HepG2 (cell line): ENCODE measurements around the gene HK2. TPM values are rescaled to one million over a fixed set of nuclear protein-coding genes. Genes with fewer than 3 reads are reported as not detected.

ENCODE experiments used
- ARNTL ChIP-seq: sonication (generic); formaldehyde crosslinking; IDR thresholded peaks from 2 replicates; pipeline ENCODE4 v1.4.0; 2020; ENCODE audit warnings: mild to moderate bottlenecking, missing genetic modification reagents
- KIAA2018 ChIP-seq: sonication (generic); formaldehyde crosslinking; IDR thresholded peaks from 2 replicates; pipeline ENCODE4 v1.5.0; 2020; ENCODE audit warnings: mild to moderate bottlenecking, missing genetic modification reagents, borderline replicate concordance
- SAP130 ChIP-seq: IDR thresholded peaks from 2 replicates; pipeline ENCODE4 v1.6.1; 2016; ENCODE audit warnings: low read depth
- SP5 ChIP-seq: IDR thresholded peaks from 2 replicates; pipeline ENCODE4 v1.6.1; 2016; ENCODE audit warnings: low read depth, borderline replicate concordance
- TARDBP ChIP-seq: sonication (generic); formaldehyde crosslinking; IDR thresholded peaks from 2 replicates; pipeline ENCODE4 v1.8.0; 2022; ENCODE audit warnings: mild to moderate bottlenecking, missing genetic modification reagents
- TFE3 ChIP-seq: IDR thresholded peaks from 2 replicates; pipeline ENCODE4 v1.6.1; 2016
- THAP11 ChIP-seq: IDR thresholded peaks from 2 replicates; pipeline ENCODE4 v1.6.1; 2016; ENCODE audit warnings: missing biosample characterization, missing genetic modification reagents
- ZNF331 ChIP-seq: sonication (generic); formaldehyde crosslinking; IDR thresholded peaks from 2 replicates; pipeline ENCODE4 v1.4.0; 2020; ENCODE audit warnings: missing genetic modification reagents
- ZNF558 ChIP-seq: sonication (generic); formaldehyde crosslinking; IDR thresholded peaks from 2 replicates; pipeline ENCODE4 v1.9.0; 2022; ENCODE audit warnings: mild to moderate bottlenecking, missing genetic modification reagents, borderline replicate concordance
- ZNF850 ChIP-seq: sonication (generic); formaldehyde crosslinking; conservative IDR thresholded peaks from 2 replicates; pipeline ENCODE4 v1.9.0; 2021; ENCODE audit warnings: mild to moderate bottlenecking, missing genetic modification reagents
- polyA plus RNA-seq, 8 experiments: library from polyadenylated mRNA; depleted of rRNA in 3 of 8; stranded (reverse) in 7 of 8; unstranded in 1 of 8; fragments of >200 nt; fragmentation: Illumina TruSeq in 4 of 8; extraction: Trizol in 4 of 8; gene quantifications; 2 replicates each; pipeline versions ENCODE4 v1.2.1 to v1.2.3, GENCODE V29; 2011 to 2016; ENCODE audit warnings: low read depth in 4 of 8, missing spikeins in 1 of 8, mixed read lengths in 1 of 8; ENCODE audit not compliant: insufficient read depth in 1 of 8
- total RNA-seq, 5 experiments: library from RNA; depleted of rRNA; stranded (reverse); fragments of >200 nt; fragmentation: Illumina TruSeq; extraction: Trizol; gene quantifications; 2 replicates each; pipeline ENCODE4 v1.2.3, GENCODE V29; 2016; ENCODE audit warnings: low read depth in 1 of 5

The HK2 gene
- total and polyA plus RNA-seq, 2 of the 13 experiments (the other 11 are each of a cell fraction or from before 2014, with no cell fraction given) = 13.2 to 101 TPM

GRCh38 chr2:74816540-74817303, 17.2 kb upstream of the HK2 start (continued):
- TF ChIP-seq KIAA2018 (CRISPR knock-in tag) = peak; percentile 81; the same call in 1 of the 2 replicates
- peak; percentile 41; the same call in 1 of the 2 replicates for TF ChIP-seq ZNF331
- no peak; the same call in 1 of the 2 replicates for TF ChIP-seq TFE3 (CRISPR knock-in tag)
- TF ChIP-seq THAP11 (CRISPR knock-in tag) = peak; percentile 33; the same call in 1 of the 2 replicates
- TF ChIP-seq ZNF850 = no peak
- TF ChIP-seq ARNTL = 0 out of 2 replicates have a peak, but pooled peaks have one; percentile 42
- peak; percentile 83 for TF ChIP-seq TARDBP (CRISPR knock-in tag)
- TF ChIP-seq SAP130 (CRISPR knock-in tag) = peak; percentile 82
- no peak for TF ChIP-seq ZNF558 (CRISPR knock-in tag)
- TF ChIP-seq SP5 = peak; percentile 60; the same call in 1 of the 2 replicates
